T-helper 22 cell (primary cell): ENCODE data around the gene ACTL10.
A peak's percentile ranks its signal among the peaks of the same experiment; 100 is the strongest.

Experiments used
- DNase-seq: peaks from one replicate; pipeline ENCODE4 v3.0.0-alpha.2; 2020; ENCODE audit warnings: low read depth

Gene ACTL10

DNA sequence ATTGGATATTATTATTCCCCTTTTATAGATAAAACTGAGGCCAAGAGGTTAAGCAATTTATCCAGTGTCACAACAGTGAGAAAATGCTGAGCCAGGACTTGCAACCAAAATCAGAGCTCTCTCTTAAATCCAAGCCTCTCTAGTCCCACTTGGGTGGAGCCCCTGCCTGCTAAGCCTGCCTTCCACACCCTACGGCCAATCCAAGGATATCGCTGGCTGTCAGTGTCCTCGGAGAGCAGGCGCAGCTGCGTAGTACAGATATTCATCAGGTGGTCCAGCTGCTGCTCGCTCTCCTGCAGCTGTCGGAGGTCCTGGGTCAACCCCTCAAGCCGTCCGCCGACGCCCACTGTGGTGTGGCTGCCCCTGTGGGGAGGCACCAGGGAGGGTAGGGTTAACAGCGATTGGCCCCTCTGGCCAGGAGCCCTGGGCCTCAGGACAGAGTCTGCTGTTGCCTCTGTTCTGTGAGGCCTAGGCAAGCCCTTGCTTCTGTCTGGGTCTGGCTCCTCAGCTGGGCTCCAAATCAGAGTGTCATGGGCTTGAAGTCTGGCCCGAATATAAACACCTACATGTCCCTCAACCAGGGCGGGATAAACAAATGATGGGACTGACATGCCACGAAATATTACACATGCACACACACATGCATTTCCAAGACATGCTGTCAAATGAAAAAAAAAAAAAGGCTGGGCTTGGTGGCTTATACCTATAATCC, 11.4 kb downstream of the ACTL10 start:
- no peak for DNase-seq

DNA sequence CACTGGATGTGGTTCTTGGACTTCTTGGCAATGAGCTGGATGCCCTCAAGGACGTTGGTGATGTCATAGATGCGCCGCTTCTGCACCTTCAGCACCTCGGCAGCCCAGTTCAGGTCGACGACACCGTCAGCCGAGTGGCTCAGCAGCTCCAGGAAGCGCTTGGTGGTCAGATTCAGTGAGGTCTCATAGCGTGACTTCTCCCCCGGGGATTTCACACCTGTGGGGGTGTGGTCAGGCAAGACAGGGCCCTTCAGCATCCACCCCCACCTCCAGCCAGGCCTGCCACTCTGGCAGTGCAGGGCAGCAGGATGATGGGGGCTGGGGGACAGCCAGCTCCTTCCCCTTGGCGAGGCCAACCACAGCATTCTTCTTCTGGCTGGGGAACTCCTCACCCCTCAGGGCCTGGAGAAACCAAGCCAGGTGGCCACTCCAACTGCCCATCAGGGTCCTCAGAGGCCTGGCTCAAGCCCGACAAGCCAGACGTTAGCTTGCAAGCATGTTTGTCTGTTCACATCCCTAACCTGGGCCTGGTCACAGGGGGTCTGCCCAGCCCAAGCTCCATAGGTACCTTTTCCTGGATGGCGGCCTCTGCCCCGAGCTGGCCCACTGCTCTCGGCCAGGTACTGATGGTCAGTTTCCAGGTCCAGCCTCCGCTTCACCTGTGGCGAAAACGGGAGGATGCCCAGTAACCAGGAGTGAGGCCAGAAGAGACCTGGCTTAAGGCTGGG, 13.2 kb downstream of the ACTL10 start:
- no peak for DNase-seq

DNA sequence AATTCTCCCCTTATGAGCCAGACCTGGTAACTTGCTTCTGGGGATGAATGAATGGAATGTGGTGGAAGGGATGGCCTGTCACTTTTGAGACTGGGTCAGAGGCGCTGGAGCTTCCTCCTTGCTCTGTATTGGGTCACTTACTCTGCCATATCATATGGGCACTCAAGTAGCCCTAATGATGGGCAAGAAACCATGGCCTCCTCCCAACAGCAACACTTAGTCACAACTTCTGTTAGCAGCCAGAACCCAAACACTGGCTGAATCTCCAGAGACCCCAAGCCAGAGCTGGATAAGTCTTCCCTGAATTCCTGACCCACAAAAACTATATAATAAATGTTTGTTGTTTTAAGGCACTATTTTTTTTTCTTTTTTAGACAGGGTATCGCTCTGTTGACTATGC, 13.9 kb downstream of the ACTL10 start:
- DNase-seq: no peak

DNA sequence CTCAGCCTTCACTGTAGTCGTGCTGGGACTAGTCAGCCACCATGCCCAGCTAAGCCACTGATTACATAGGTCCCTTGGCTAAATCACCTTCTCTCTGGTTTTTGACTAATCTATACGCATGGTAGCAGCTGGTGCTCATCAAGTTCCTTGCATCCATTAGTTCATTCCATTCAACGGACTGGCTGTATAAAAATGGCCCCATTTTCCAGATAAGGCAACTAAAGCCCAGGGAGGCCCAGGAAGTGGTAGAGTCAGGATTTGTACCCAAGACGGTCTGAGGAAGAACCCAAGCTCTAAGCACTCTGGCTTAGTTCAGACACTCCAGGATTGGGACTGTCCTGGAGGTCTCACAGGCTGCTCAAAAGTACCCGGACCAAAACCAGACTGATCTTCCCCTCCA, 14.5 kb downstream of the ACTL10 start:
- DNase-seq: no peak

DNA sequence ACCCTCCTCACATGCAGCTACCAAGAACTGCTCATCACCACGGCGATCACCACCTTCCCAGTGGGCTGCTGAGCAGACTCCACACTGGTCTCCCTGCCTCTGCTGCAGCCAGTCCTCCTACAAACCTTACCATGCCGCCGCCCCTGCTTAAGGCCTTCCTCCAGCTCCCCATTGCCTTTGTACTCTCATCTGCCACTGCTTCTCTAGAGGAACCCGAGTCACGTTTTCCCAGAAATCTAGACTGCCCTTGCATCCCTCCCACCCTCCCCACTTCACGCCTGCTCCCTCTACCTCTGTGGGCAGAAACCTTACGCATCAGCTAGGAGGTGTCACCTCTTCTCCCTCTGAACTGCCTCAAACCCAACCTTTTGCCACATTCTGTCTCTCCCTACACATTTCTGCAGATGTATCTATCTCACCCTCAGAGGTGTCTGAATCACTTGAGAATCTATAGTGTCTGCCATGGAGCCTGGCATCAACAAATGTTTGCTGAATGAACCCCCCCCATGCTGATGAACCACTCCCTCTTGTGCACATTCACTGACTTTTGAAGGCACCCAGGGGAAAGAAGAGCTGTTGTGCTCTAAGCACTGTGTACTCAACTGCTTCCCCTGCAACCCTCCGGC, 15.1 kb downstream of the ACTL10 start:
- DNase-seq: no peak

DNA sequence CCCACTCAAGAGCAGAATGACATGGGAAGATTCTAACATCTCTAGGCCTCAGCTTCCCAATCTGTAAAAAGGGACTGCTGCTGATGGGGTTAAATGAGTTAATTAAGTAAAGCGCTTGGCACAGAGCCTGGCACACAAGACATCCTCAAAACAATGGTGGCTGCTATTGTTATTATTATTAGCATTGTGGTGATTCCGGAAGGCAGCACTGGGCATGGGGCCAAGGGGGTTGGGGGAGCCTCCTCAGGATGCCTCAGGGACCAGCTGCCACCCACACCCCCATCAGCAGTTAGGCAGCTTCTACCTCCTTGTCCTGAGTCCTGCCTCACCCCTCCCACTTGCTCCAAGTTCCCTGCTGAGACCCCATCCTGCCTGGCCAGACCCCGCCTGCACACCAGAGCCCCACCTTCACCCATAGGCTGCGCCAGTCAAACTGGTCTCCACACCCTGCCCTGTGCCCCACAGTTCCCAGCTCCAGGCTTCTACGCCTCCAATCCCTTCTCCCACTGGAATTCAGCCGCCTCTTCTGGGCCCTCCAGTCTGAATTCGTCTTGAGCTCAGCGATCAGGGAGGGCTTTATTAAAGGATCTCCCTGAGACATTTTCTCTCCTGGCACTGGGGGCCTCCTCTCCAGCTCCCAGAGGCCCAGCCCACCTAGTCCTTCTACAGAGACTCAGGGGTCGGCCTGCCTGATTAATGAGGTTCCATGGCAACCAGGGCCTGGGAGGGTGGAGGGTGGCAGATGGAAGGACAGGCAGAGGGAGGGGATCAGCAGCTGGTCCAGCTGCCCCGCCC, 18.0 kb downstream of the ACTL10 start:
- DNase-seq: no peak

DNA sequence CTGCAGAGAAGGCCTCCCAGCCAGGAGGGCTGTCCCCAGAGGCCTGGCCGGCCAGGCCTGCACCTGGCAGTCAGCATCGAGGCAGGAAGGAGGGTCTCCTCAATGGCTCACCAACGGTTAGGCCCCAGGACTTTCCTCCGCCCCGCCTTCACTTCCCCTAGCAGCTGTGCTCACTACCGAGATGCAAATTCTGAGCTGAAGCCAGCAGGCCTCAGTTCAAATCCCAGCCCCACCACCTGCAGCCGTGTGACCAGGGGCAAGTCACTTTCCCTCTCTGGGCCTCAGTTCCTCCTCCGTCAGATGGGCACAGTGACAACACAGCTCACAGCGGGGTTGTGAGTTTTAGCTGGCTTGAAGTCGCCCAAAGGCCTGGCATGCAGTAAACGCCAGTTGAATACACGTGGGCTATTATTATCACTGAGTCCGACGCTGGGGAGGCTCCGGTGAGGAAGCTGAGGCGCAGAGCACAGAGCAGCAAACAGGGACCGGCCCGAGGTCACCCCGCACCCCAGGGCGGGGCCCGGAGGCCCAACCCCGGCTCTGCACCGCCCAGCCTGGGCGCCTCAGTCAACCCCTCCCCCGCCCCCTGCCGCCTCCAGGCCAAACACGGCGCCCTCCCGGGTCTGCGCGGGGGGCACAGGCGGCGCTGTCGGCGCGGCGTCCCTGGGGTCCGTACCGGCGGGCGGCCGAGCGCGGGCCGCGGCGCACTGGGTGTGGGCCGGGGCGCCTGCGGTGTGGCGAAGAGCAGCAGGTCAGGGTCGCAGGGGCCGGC, 18.8 kb downstream of the ACTL10 start:
- DNase-seq: peak; percentile 44

DNA sequence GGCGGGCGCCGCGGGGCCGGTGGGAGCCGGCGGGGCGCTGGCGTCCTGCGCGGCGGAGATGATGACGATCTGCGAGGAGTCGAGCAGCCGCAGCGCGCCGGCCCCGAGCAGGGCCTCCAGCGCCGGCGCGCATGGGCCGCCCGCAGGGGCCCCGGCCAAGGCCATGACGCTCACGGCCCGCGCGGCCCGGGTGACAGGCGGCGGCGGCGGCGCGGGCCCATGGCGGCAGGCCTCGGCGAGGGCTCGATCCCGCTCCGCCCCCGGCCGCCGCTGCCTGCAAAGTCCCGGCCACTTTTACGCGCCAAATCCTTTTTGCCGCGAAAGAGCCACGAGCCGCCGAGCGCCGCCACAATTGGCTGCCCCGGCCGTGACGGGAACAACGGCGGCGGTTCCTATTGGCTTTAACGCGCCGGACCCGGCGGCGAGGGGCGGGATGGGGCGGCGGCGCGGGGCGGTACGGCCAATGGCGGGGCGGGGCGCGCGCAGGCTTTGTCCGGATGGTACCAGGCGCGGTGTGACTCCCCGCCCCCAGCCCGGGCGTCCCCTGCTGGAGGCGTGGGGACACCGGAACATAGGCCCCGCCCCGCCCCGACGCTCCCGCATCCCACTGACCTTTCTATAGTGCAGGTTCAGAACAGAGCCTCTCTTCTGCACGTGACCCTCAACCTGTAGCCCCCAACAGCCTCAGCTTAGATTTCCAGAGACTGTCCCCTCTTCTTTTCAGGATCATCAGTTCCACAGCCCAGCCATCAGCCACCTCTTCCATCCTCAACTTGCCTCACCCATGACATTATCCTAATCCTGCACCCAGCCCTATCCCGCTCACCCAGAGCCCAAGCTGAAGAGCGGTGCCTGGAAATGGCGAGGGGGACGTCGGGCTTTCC, 19.6 kb downstream of the ACTL10 start, which contains the start of gene E2F1:
Gene E2F1 (minus strand): TSS at position 286 of the 884 bp plus-strand sequence. CDS start 121 bp downstream, at position 165.
- DNase-seq: peak; percentile 86

DNA sequence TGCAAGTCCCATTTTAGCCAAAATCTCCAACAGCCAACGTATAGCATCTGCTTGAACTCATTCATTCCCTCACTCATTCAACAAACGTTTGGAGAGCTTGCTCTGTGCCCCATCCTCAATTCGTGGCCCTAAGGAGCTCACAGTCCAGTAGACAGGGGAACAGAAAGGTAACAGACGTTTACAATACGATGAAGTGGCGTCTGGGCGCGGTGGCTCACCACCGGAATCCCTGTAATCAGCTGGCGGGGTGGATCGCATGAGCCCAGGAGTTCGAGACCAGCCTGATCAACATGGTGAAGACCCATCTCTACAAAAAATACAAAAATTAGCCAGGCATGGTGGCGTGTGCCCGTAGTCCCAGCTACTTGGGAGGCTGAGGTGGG, 20.2 kb downstream of the ACTL10 start:
- DNase-seq: no peak

DNA sequence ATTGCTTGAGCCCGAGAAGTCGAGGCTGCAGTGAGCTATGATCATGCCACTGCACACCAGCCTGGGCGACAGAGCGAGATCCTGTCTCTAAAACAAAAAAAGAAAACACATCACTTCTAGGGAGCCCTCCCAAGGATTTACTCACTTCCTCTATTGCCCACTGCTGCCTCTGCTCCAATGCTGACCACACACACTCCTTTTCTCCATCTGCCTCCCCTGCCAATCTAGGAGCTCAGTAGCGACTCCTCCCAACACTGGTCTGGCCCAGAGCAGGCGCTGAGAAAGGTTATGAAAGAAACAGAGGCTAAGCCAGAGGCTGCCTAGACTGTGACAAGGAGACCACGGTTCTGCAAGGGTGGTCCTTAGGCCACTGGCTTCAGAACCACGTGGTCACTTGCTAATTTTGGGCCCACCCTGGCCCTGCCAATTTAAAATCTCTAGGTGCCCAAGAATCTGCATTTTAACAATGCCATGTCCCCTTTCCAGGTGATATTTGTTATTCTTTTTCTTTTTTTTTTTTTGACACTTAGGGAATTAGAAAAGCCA, 20.7 kb downstream of the ACTL10 start:
- DNase-seq: no peak

DNA sequence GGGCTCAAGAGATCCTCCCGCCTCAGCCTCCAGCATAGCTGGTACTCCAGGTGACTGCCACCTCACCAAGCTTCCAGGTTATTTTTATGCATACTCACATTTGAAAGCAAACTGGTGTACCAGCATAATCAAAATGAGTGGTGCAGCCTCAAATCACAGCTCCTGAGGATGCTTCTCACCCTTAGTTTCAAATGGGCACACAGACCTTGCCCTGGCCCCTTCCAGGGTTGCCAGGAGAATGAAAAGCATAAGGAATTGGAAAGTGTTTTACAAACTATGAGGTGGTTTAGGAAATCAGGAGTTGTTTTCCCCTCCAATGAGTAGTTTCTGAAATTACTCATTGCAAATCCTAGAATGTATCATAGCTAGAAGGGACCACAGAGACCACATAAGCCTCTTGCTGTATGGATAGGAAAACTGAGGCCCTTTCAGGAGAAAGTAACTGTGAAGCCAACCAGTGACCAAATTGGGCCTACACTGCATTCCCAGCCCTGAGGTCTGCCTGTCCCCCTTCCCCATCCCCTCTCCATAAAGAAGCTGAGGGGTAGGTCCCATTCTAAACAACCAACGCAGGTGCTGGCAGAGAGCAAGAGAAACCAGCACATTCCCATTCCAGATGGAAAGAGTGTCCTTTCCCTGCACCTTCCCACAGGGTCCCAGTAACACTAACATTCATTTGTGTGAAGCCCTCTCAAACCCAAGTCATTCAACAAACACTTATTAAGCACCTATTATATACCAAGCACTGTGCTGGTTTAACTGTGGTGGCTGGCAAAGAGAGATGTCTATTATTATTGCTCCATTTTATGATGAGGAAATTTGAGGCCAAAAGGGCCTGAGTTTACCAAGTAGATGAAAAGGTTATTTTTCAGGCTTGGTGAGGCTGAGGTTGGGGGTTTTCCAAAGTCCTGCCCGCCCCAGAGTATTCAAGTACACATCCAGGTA, 21.5 kb downstream of the ACTL10 start:
- no peak for DNase-seq

DNA sequence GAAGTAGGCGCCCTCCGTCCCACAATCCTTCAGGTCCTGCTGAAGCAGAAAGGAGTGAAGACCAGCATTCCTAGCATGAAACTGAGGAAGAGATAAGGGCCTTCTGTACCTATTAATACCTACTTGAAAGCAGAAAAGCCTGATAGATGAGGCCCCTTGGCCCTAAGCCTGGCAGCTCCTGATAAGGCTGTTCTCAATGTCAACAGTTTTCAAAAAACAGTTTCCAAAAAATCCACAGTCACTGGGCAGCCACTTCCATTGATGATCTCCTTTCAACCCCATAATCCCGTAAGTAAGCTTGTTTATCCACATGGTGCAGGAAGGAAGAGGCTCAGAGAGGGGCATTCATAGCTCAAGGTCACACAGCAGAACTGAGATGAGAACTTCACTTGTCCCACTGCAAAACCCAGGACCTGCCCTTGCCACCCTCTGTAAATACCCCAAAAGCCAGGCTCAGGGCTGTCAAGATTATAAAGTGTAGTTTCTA, 22.2 kb downstream of the ACTL10 start:
- DNase-seq: no peak

DNA sequence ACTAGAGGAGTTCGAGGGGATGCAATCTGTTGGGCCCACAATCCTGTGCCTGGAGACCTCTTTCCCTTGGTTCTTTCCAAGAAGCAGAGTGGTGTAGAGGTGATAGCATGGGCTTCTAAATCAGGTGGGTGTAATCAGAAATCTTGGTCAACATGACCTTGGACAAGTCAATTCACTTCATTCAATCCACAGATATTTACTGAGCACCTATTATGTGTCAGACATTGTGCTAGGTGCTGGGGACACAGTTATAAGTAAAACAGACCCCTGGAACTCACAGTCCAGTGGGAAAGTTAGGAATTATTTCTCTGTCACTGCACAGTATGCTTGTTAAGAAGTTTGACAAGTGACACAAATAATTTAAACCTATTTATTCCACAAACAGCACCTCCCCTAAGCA, 22.8 kb downstream of the ACTL10 start:
- no peak for DNase-seq

DNA sequence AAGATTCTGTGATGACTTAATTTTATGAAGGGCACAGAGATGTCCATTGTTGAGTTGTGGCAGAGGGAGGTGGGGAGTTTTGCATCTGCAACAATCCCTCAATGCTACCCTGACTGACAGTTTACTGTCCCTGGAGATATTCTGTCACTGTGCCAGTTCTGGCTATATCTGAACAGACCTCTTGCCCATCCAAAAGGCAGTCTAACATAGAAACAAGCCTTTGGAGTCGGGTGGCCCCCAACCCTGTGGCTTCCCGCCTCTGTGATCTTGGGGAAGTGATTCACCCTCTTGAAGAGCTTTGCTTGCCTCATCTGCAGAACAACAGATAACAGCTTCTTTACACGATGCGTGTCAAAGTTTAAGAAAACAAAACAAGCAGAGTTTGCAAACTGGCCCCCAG, 23.2 kb downstream of the ACTL10 start:
- peak; percentile 48 for DNase-seq

DNA sequence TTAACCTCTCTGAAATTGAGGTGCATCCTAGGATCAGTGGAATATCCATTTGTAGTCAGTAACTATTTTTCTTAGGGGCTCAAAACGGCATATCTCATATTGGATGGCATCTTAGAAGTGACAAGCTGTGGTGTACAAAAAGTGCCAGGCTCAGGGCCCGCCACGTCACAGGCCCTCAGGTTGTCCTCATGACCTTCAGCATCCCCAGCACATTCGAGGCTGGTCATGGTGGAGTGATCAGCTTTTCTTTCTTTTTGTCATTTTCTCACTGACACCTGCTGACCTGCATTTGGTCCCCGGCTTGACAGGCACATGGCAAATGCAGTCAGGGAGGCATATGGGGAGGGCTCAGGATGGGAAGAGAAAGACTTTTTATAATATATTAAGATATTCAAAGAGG, 26.5 kb downstream of the ACTL10 start:
- no peak for DNase-seq

DNA sequence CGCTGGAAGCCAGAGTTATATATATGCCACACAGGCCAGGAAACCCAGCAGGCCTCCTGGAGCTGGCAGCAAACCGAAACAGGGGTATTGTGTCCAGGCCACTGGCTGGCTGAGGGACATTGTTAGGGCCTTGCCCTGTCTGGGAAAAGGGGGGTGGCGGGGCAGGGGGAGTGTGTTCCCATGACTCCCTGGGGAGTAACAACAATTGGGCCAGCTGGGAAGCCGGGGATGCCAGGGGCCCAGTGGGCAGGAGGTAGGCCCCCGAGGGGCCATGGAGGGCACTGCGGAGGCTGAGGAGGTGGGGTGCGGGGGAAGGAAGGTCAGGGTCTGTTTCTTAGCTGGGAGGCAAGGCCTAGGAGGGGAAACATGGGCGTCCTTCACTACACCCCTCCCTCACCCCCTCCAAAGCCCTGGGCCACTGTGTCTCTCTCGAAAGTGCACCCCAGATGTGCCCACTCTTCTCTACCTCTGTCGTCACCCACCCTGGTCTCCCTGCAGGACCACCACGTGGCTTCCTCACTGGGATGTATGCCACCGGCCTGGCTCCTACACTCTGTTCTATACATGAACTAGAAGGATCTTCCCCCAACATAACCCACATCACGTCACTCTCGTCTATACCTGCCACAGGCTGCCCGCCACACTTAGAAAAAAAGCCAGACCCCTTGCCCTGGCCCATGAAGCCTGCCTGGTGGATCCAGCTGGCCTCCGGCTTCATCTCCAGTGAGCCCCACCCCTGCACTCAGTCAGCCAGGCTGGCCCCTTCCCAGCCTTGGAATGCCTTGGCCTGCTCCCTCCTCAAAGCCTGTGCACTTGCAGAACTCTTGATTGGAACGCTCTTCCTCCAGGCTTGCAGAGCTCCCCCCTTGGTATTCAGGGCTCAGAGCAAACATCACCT, 27.2 kb downstream of the ACTL10 start:
- DNase-seq: no peak

DNA sequence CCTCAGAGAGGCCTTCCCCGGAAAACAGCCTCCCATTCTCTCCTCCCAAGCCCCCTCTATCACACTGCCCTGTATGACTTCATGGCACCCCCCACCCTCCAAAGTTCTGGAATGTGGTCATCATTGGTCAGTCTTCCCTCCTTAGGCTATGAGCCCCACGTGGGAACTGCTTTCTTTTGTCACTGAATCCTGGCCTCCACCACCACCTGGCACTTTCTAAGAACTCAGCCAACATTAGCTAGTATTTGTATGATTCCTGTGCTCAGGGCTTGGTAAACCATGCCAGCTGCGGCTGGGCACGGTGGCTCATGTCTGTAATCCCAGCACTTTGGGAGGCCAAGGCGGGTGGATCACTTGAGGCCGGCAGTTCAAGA, 27.9 kb downstream of the ACTL10 start:
- DNase-seq: no peak

DNA sequence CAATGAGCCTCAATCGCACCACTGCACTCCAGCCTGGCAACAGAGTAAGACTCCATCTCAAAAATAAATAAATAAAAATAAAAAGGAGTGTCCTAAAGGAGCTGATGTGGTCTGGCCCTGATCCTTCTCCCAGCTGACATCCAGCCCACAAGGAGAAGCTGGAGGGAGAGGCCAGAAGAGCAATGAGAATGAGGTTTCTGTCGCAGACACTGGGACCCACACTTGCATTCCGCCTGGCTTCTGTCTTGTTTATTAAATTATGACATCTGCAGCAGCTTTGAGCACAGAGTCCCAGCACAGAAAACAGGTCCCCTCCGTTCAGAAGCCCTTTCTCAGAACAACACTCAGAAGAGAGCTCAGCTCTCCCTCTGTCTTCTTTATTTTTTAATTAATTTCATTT, 29.7 kb downstream of the ACTL10 start:
- no peak for DNase-seq
